Activated CD4-positive, alpha-beta T cell treated with anti-CD3 and anti-CD28 coated beads, Interleukin-2, amount 50 U/mL, for 24 hours (primary cell): ENCODE measurements around the gene OMP.

Experiments
- DNase-seq, 2 donors: peaks; one replicate each; pipeline ENCODE4 v3.0.0-alpha.2; 2020; ENCODE audit warnings: low read depth in 1 of 2, low spot score in 1 of 2

Gene OMP

DNA sequence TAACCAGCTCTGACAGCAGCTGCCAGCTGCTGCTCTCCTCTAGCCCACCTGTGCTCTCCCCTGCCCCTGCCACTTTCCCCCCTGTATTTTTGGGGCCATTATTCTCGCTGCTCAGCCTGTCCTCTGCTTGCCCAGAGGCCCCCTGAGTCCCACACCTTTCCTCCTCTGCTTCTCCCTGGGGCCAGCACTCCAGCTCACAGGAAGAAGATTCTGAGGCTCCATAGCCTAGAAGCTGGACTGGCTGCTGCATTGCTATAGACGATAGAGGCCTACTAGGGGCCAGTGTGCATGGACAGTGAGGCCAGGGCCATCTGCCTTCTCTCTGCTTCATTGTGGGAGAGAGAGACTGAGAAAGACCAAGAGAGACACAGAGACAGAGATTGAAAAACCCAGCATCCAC, 679 bp downstream of the OMP start:
- no peak for DNase-seq

DNA sequence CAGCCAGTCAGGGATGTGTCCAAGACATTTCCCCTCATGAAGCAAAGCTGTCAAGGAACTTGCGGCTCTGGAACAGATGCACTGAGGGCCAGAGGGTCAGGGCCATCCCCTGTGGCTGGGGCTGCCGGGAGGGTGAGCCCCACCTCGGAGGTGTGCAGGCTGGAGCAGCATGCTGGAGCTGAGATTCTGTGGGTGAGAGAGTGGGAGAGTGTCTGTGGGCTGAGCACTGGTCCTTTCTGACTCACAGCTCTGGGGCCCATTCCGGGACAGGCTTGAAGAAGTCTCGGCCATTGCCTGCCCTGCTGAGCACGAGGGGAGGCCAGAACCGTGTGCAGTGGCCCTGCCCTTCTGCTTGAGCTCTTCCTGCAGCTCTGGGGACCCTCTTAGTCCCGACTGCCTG, 2.1 kb downstream of the OMP start:
- DNase-seq, result no peak

DNA sequence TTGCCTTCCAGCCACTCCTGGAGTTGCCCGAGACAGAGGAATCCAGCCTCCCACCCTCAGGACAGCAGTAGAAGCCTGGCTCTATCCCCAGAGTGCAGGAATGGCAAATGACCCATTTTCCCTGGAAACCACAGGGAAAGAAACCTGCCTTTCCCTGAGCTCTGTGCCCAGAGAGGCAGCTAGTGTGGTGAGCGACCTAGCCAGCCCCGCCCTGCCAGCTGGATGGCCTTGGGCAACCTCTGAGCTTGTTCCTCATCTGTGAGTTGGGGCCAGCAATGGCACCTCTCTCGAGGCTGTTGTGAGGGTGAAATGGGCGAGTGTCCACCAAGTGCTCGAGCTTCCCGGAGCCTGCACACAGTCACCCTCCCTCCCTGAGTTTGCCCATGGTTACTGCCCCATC, 3.7 kb downstream of the OMP start:
- DNase-seq, result no peak

DNA sequence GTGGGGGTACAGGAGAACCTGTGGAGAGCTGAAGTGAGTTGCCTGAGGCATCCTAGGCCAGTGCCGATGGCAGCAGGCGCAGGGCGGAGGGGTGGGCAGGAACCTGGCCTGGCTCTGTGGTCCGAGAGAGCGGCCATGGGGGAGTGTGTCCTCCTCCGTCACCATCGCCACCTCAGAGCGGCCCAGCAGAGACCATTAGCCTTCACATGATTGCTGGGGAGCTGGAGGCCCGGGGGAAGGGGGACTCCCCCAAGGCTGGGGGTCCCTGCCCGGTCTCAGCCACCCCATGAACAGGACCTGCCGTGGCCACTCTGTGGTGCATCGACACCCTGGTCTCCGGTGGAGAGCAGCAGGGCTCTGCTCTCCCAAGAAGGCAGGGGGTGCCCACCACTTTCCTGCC, 4.1 kb downstream of the OMP start:
- DNase-seq, result no peak

DNA sequence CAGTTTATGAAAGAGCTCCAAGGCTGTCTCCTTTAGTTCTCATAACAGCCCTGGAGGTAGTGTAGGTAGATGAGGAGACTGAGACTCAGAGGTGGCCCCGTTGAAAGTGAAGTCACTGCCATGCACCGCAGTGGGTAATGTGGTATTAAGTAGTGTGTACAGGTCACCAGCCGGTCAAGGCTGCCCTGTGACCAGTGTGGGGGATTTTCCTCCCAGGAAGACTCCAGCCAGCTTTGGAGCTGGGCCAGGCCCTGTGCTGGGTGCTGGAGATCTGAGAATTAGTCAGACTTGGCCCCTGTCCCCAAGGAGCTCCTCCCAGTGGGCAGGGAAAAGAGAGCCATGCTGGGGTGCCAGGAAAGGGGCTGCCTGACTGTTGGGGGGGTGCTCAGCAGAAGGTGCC, 5.3 kb downstream of the OMP start:
- DNase-seq, result no peak

DNA sequence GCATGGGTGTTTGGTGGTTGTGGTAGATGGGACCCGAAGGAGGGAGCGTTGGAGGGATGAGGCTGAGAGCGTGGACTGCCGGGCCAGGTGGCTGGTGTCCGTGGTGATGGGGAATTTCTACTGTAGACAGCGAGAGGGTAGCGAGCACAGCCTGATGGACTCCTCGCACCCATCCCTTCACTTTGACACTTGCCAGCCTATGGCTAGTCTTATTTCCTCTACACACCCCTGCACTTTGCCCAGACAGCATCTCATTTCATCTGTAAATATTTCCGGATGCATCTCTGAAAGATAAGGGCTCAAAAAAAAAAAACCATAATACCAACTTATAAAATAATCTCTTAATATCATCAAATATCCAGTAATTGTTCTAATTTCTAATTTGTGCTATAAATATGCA, 5.8 kb downstream of the OMP start:
- DNase-seq, result no peak

DNA sequence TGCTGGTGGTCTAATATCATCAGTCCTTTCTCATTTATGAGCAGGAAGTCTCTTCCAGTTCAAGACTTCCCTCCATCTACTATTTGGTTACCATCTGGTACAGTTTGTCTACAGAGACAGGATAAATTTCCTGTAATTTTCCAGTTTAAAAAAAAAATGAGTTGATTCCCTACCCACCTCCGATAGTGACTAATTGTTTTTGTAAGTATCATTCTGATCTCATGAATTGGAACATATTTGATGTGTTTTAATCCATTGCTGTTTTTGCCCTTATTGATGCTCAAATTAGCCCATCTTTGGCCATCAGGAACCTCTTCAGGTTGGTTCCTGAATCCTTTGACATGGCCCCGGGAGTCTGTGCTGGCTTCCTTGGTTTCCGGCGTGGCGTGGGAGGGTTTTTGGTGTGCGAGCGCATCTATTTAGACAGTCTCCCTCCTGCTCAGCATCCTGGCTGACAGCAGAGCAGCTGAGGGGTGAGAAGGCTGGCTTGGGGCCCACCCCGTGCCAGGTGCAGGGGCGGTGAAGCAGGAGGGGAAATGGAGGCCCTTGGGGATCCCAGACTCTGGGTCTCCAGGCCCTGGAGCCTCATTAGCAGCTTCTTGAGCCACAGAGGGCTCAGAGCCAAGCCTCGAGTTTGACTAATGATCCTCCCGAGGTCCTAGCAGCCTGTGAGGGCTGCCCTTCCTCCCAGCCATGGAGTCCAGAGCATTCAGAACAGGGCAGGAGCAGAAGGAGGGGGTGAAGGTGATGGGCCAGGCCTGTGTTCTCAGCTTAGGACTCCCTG, 6.8 kb downstream of the OMP start:
- DNase-seq, result no peak

DNA sequence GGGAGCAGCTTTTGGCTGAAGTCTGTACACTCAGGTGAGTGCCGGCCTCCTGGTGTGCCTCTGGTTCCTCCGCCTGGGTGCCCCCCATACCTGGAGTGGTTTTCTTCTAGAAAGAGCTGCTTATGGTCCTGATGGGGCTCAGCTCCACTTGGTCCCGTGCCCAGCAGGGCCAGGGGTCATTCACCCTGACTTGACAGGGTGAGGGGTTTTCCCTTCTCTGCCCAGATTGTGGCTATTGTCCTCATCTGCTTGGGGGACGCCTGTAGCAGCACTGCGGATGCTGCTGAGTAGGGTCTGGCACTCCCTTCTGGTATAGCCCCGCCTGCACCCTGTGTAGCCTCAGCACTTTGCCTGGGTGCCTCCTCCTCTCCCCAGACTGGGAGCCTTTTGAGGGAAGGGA, 8.2 kb downstream of the OMP start:
- no peak for DNase-seq

DNA sequence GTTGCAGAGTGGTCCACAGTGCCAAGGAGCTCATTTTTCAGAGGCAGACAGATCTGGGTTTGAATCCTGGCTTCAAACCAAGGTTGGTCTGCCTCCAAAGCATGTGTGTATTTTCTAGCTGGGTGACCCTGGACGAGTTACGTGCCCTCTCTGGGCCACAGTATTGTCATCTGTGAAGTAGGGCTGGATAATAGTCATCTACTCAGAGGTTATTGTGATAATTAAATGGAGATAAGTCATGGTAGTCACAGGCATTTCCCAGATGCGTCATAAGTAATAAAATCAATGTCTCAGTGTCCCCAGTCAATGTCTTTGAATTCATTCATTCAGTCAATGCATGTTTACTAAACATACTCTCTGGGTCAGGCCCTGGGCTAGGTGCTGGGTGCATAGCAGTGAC, 8.6 kb downstream of the OMP start:
- DNase-seq, result no peak

DNA sequence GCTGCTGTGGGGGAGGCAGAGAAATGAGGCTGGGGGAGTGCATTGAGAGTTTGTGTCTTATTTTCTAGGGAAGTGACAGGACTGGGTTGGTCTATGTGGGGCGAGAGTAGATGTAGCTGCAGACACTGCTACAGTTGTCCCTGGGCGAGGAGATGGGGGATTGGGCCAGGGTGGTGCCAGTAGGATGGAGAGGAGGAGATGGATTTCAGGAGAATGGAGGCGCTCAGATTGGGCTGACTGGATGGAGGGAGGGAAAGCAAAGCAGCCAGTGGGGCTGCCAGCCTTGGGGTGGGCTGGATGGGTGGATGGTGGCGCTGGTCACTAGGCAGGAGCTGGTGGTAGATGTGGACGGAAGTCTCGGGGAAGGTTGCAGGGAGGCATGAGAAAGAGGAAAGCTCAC, 9.3 kb downstream of the OMP start:
- no peak for DNase-seq

DNA sequence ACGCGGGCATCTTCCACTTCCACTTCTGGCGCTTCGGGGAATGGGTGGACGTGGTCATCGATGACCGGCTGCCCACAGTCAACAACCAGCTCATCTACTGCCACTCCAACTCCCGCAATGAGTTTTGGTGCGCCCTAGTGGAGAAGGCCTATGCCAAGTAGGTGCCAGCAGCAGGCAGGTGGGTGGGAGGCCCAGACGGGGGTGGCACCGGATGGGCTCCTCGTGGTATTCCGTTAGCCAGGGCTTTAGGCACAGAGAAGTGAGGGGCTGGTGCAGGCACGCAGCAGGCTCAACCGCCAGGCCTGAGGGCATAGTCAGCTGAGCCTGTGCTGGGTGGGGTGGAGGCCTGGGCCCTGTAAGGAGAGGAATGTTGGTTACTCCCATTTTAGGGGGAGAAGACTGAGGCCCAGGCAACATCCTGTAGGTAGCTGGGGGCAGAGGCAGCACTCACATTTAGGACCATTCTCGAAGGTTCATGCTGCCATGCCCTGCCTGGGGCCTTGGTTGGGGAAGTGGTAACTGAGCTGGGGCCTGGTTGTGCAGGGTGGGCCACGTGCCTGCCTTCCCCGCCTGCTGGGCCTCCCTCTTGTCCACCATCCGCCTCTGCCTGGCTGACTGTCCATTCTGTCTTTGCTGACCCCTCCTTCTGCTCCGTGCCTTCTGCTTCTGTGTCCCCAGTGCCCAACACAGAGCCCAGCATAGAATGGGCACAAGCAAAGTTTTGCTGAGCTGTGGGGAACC, 10.2 kb downstream of the OMP start:
- no peak for DNase-seq

DNA sequence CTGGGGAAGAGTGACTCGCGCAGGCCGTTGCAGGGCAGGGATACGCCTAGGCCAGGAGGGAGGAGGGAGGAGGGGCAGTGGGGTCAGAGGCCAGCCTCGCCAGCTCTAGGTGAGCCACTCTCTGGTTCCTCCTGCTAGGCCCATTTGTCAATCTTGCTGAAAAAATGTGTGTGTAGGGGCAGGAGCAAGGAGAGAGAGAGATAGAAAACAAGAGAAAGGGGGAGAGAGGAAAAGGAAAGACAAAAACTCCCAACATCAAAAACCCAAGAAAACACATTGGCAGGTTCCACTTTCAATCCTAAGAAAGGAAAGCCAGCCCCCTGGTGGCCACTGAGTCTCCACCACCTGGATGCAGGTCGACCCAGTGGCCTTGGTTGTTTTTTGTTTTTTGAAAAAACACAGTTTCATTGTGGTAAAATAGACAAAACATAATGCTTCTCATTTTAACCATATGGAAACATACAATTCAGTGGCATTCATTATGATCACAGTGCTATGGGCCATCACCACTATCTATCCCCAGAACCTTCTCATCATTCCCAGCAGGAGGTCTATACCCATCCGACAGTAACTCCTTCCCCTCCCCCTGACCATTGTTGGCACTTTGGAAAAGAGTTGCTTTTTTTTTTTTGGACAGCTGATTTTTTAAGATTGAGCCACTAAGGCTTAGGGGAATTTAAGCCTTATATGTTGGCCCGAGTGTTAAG, 10.9 kb downstream of the OMP start:
- no peak for DNase-seq

DNA sequence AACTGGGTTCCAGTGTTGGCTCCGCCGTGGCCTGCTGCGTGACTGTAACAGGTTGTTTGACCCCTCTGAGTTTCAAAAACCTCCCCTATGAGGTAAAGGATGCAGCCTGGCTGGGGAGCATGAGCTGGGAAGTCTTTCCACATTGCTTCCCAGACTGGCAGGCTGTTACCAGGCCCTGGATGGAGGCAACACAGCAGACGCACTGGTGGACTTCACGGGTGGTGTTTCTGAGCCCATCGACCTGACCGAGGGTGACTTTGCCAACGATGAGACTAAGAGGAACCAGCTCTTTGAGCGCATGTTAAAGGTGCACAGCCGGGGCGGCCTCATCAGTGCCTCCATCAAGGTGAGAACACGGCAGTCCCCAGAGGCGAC, 11.4 kb downstream of the OMP start:
- DNase-seq, result no peak

DNA sequence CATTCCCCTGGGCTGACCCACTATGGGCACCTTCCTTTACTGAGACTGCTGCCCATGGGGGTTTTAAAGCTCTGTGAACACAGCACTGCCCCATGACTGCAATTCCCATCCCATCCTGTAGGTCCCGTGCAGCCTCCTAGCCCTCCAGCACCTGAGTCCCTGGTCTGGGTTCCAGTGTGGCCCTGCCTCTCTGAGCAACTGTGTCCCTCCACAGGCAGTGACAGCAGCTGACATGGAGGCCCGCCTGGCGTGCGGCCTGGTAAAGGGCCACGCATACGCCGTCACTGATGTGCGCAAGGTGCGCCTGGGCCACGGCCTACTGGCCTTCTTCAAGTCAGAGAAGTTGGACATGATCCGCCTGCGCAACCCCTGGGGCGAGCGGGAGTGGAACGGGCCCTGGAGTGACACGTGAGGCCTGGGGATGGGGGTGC, 12.6 kb downstream of the OMP start:
- DNase-seq, result no peak

DNA sequence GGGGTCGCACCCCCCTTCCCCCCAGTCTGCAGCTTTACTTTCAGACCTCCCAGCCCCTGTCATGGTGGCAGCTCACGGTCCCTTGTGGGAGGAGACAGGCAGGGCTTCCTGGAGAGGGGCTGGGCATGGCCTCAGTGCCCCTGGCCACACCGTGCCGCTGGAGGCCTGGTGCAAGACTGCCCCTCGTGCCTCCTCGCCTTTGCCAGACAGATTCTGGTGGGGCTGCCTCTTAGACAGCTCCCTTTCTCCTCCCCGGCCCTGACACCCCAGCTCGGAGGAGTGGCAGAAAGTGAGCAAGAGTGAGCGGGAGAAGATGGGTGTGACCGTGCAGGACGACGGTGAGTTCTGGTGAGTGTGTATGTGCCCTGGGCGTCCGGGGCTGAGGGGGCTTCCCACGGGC, 13.3 kb downstream of the OMP start:
- no peak for DNase-seq

DNA sequence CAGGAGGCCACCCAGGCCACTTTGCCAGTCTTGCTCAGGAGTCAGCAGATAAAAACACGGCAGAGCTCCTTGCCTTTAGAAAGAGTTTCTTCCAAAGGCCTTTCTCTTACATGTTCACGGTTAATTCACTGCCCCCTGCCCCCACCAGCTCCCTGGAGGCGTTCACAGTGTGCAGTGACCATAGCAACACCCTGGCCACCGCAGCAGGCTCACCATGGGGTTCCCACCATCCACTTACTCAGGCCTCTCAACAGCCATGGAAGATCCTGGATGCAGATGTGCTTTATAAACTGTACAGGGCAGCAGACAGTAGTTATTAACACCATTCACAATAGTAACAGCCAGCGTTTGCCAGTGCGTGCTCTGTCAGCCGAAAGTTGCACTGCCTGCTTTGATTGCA, 14.9 kb downstream of the OMP start:
- no peak for DNase-seq

DNA sequence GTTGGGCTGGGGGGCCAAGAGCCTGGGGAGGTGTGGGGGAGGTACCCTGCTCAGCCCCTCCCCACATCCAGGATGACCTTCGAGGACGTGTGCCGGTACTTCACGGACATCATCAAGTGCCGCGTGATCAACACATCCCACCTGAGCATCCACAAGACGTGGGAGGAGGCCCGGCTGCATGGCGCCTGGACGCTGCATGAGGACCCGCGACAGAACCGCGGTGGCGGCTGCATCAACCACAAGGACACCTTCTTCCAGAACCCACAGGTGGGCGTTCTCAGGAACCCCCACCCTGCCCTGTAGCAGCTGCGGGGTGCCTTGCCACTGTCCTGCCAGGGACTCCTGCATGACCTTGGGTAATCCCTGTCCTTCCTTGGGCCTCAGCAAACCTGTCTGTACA, 15.4 kb downstream of the OMP start:
- DNase-seq, result no peak

DNA sequence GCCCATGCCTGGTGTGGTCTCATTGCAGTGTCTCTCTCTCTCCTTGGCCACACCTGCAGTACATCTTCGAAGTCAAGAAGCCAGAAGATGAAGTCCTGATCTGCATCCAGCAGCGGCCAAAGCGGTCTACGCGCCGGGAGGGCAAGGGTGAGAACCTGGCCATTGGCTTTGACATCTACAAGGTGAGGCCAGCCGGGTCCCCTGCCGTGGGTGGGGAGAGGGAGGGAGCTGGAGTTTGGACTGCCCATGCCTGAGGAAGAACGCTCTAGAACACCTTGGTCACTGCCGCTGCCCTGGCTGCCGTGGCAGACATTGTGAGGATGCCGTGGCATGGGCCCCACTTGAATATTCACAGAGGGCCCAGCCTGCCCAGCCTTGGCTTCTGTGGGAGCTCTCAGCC, 16.3 kb downstream of the OMP start:
- no peak for DNase-seq

DNA sequence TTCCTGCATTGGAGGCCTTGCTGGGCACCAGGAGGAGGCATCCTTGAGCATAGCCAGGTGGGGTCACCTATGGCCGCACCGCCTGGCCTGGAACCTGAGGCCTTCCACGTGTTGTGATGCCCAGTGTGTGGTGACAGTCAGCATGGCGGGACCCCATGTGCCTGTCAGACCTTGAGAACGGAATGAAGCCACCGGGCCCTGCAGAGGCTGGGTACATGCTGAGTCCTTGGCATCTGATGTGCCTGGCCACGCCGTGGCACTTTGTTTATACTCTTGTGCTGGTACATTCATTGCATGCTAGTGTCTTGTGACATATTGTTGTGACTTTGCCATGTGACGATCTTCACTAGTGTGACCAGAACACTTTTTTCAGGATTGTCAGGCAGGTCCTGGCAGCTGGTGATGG, 16.9 kb downstream of the OMP start:
- no peak for DNase-seq

DNA sequence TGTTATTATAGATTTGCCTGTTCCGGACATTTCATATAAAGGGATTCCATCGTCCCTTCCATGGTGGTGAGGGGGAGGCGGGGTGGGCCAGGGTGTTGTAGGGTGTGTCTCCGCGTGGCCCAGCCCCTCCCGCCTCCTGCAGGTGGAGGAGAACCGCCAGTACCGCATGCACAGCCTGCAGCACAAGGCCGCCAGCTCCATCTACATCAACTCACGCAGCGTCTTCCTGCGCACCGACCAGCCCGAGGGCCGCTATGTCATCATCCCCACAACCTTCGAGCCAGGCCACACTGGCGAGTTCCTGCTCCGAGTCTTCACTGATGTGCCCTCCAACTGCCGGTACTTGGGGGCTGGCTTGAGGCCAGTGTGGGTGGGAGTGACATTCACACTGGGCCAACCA, 17.9 kb downstream of the OMP start:
- no peak for DNase-seq

DNA sequence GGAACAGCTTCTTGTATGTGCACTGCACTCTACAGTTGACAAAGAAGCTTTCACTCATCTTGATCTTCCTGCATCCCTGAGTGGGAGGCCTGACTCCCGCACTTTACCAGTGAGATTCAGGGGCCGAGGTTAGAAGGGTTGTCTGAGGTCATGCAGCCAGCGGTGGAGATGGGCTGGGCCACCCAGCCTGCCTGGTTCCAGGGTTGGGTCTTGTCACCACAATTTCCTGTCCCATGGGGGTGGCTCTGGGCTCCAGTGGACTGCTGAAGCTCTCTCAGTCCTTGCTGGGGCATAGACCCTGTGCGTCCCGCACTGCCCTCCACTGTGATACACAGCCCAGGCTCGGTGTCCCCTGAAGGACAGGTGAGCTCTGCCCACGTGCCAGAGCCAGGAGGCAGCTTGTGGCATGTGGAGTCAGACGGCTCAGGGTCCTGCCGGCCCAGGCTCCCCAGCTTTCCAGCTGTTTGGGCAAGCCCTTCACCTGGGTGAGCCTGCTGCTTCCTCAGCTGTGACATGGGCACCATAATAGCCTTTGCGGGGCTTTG, 18.5 kb downstream of the OMP start:
- no peak for DNase-seq
